SKM-1 (cell line): ENCODE measurements around the gene DFFB.

Experiments
- DNase-seq: peaks from one replicate; lab custom pipeline; 2025; ENCODE audit not compliant: unreplicated experiment; lab: John Stamatoyannopoulos, UW

DFFB gene

DNA sequence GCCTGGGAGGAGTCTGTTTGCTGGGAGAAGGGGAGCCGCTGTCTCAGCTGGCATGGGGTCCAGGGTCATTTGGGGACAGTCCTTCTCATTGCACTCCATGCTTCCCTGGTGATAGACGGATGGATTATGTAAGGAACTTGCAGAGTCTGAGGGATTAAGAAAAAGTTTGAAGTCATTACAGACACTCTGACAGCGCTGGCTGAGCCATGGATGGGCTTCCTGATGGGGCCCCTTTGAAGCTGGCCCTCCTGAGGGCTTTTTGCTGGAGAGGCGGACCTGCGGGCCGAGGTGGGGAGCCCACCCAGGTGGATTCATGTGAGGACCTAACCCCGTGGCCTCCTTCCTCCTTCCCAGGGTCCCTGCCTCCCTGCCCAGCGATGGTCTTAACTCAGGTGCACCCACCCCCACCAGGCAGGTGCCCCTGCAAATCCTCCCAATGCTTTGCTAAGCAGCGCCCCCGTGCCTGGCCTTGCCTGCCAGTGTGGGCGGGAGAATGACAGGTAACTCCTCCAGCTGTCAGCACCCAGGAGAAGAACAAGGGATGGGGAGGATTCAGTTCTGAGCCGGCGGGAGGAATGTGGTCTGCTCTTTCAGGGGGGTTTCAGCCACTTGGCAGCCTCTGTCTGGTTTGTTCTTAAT lies 67.0 kb downstream of the DFFB start:
- DNase-seq = no peak

GRCh38 chr1:3924825-3925220 lies 67.5 kb downstream of the DFFB start:
- DNase-seq = no peak

GRCh38 chr1:3925256-3925655 lies 68.0 kb downstream of the DFFB start:
- DNase-seq = no peak

- no peak for DNase-seq
Measured at GRCh38 chr1:3925762-3926161, 68.5 kb downstream of the DFFB start.

DNA sequence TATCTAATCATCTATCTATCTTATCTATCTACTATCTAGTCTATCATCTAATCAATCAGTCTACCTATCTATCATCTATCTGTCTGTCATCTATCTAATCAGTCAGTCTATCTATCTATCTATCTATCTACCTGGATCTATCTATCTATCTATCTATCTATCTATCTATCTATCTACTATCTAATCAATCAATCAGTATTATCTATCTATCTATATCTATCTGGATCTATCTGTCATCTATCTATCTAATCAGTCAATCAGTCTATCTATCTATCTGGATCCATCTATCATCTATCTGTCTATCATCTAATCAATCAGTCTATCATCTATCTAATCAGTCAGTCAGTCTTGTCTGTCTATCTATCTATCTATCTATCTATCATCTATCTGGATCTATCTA lies 69.7 kb downstream of the DFFB start:
- DNase-seq = no peak

DNA sequence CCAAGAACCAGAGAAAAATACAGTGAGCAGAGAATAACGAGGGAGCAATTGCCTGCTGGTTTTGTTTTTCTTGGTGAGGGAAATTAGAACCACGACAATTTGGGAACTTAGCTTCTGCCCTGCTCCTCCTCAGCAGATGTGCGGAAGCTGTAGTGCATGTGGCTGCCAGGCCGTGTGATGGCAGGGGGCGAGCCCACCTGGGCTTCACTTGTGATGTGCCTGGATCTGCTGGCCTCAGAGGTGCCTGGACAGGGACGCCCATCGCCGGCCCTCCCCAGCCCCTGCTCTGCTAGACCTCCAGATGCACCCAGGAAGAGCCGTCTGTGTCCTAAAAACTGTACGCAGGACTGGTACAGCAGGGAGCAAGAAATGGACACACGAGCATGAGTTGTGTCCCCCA lies 71.3 kb downstream of the DFFB start:
- DNase-seq = no peak

GRCh38 chr1:3929126-3929525 lies 71.8 kb downstream of the DFFB start:
- no peak for DNase-seq

GRCh38 chr1:3930301-3931006 lies 73.2 kb downstream of the DFFB start:
- no peak for DNase-seq

GRCh38 chr1:3931007-3931912 lies 74.0 kb downstream of the DFFB start:
- no peak for DNase-seq

DNA sequence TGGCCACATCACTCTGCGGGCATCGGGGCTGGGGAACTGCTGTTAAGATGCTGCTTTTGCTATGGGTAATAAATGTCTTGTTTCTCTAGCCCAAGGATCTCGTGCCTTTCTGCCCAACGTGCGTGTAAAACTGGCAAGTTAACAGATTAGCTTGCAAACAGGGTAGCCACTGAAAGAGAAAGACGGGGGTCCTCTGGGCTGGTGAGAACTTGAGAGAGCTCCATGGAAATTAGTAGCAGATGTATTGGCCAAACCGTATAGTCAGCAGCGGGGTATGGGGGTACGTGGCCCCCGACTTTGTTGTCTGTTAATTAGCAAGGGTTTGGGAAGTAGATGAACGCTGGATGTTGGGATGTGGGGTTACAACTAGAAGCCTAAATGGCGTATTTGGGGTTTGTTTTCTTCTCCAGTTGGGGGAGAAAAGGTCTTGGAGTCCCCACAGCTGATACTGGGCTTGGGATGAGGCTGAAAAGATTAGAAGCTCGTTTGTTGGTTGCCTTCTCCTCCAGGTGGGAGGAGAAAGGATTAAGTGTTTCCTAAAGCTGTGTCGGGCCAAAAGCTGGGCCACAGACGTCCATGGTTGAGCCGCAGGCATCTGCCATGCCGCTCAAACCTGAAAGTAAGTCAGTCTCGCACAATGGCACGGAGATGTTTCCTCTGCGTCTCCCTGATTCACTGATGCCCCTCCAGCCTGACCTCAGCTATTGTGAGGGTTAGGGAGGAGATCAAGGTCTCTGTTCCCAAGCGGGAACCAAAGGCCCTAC lies 75.1 kb downstream of the DFFB start:
- DNase-seq = no peak
